Measurements from ENCODE around the gene SYS1.

Gene SYS1

GRCh38 chr20:45409521-45410272, 46.7 kb downstream of the SYS1 start:
- peak; percentile 67 for DNase-seq (ENCODE audit: low spot score)
- Histone ChIP-seq H3K4me1 (ENCODE audit: insufficient read depth, poor library complexity, severe bottlenecking) (no peaks in the 10 kb centered on the region), H3K27me3 (ENCODE audit: insufficient read depth, poor library complexity, severe bottlenecking) (no peaks in the 10 kb centered on the region), H3K36me3 (ENCODE audit: low read depth) (peaks cover 31% of the 10 kb centered on the region), H3K4me3 (ENCODE audit: severe bottlenecking) (no peak overlapping the region), H3K27ac (ENCODE audit: poor library complexity, severe bottlenecking) (no peak overlapping the region), H3K9me3 (ENCODE audit: severe bottlenecking) (no peaks in the 10 kb centered on the region)
- TF ChIP-seq, protein P1, sequence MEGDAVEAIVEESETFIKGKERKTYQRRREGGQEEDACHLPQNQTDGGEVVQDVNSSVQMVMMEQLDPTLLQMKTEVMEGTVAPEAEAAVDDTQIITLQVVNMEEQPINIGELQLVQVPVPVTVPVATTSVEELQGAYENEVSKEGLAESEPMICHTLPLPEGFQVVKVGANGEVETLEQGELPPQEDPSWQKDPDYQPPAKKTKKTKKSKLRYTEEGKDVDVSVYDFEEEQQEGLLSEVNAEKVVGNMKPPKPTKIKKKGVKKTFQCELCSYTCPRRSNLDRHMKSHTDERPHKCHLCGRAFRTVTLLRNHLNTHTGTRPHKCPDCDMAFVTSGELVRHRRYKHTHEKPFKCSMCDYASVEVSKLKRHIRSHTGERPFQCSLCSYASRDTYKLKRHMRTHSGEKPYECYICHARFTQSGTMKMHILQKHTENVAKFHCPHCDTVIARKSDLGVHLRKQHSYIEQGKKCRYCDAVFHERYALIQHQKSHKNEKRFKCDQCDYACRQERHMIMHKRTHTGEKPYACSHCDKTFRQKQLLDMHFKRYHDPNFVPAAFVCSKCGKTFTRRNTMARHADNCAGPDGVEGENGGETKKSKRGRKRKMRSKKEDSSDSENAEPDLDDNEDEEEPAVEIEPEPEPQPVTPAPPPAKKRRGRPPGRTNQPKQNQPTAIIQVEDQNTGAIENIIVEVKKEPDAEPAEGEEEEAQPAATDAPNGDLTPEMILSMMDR (IDR thresholded peaks at IDR 0.05; ENCODE audit: poor library complexity, severe bottlenecking), result no peak
- no peak for ATAC-seq (ENCODE audit: low read depth)

DNA sequence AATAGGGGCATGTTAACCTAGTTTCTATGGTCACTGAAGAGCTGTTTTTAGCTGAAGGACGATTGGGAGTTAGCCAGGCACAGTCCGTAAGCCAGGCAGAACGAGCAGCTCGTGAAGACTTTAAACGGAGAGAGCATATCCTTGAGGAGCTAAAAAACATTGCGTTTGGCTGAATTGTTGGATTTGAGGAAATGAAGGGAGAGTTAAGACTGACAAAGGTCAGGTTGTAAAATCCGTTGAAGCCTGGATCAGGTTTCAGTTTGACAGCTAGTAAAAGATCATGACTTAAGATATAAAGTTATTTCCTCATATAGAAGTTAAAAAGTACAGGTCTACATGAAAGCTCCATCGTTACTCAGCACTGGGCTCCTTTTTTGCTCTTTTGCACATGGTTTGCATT, 47.9 kb downstream of the SYS1 start:
- Histone ChIP-seq H3K27ac (ENCODE audit: poor library complexity, severe bottlenecking) (no peak overlapping the region), H3K27me3 (ENCODE audit: insufficient read depth, poor library complexity, severe bottlenecking) (no peaks in the 10 kb centered on the region), H3K4me1 (ENCODE audit: insufficient read depth, poor library complexity, severe bottlenecking) (peaks cover 4% of the 10 kb centered on the region), H3K9me3 (ENCODE audit: severe bottlenecking) (no peaks in the 10 kb centered on the region), H3K36me3 (ENCODE audit: low read depth) (peaks cover 31% of the 10 kb centered on the region), H3K4me3 (ENCODE audit: severe bottlenecking) (no peak overlapping the region)
- TF ChIP-seq, protein P1 (IDR thresholded peaks at IDR 0.05; ENCODE audit: poor library complexity, severe bottlenecking), result no peak
- DNase-seq (ENCODE audit: low spot score), result no peak
- no peak for ATAC-seq (ENCODE audit: low read depth)

DNA sequence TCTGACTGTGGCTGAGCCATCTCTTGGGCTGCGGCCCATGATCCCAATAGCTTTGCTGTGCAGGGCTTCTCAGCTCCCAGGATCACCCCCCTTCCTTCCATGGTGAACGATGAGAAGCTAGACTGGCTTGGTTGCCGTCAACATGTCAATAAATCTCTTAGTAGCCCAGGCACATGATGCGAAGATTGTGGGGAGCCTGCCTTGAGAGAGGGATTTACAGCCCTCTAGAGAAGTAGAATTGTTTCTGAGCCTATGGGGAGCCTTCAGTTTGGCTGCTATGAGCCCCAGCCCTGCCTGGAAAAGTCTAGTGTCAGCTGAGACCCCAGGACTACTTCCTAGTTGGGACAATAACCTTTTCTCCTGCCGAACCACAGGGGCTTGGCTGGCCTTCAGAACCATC, 49.7 kb downstream of the SYS1 start:
- Histone ChIP-seq H3K4me3 (ENCODE audit: severe bottlenecking) (no peak overlapping the region), H3K27me3 (ENCODE audit: insufficient read depth, poor library complexity, severe bottlenecking) (no peaks in the 10 kb centered on the region), H3K4me1 (ENCODE audit: insufficient read depth, poor library complexity, severe bottlenecking) (peaks cover 10% of the 10 kb centered on the region), H3K27ac (ENCODE audit: poor library complexity, severe bottlenecking) (no peak overlapping the region), H3K36me3 (ENCODE audit: low read depth) (peaks cover 33% of the 10 kb centered on the region), H3K9me3 (ENCODE audit: severe bottlenecking) (no peaks in the 10 kb centered on the region)
- DNase-seq (ENCODE audit: low spot score) (no peak), ATAC-seq (ENCODE audit: low read depth) (no peak)
- TF ChIP-seq, protein P1 (IDR thresholded peaks at IDR 0.05; ENCODE audit: poor library complexity, severe bottlenecking), result no peak

GRCh38 chr20:45413479-45413878, 50.5 kb downstream of the SYS1 start:
- TF ChIP-seq, protein P1 (IDR thresholded peaks at IDR 0.05; ENCODE audit: poor library complexity, severe bottlenecking), result no peak
- ATAC-seq (ENCODE audit: low read depth), result no peak
- H3K27me3 ChIP-seq (ENCODE audit: insufficient read depth, poor library complexity, severe bottlenecking), result no peaks in the 10 kb centered on the region
- H3K9me3 ChIP-seq (ENCODE audit: severe bottlenecking), result no peaks in the 10 kb centered on the region
- no peak overlapping the region for H3K27ac ChIP-seq (ENCODE audit: poor library complexity, severe bottlenecking)
- H3K4me3 ChIP-seq (ENCODE audit: severe bottlenecking), result no peak overlapping the region
- H3K4me1 ChIP-seq (ENCODE audit: insufficient read depth, poor library complexity, severe bottlenecking), result peaks cover 10% of the 10 kb centered on the region
- peaks cover 34% of the 10 kb centered on the region for H3K36me3 ChIP-seq (ENCODE audit: low read depth)
- DNase-seq (ENCODE audit: low spot score), result no peak

All from RWPE2 (cell line).